GM18951 (cell line): Measurements from ENCODE around the gene UGT1A5.

Source experiments
- POLR2A ChIP-seq: IDR thresholded peaks from 4 replicates; pipeline ENCODE4 v1.6.1; 2011; ENCODE audit warnings: mild to moderate bottlenecking; ENCODE audit not compliant: insufficient read length, insufficient read depth; ENCODE audit errors: extremely low read depth
- in situ Hi-C: fragments of 300-500 bp; cut with MboI; formaldehyde crosslinking; loops from one replicate; pipeline ENCODE4 v1.12.0; 2022; ENCODE audit warnings: low sequenced_read_pairs, mixed read lengths, inconsistent platforms; ENCODE audit not compliant: unreplicated experiment

Gene UGT1A5

DNA sequence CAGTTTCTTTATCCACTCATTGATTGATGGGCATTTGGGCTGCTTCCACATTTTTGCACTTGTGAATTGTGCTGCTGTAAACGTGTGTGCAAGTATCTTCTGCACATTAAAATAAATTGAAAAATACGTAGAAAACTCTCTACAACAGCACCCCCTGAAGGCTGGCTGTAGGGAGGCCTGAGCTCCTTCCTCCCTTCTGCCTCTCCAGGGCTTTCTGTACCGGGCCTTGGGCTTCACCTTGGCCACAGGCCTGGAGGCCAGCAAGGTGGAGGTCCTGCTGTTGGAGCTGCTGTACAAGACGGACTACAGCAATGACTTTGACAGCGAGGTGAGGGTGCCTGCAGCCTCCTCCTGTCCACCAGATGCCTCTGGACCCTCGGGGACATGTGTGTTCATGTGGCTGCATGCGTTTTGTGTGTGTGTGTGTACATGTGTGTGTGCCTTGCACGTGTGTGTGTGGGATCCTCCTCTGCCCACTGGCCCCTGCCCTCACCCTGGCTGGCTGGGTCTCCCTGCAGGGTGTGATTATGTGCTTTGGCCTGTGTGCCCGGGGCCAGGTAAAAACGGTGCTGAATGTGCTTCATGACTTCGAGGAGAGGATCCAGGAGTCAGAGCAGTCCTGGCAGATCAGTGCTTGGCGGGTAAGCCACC is 94.6 kb downstream of the UGT1A5 start:
- in situ Hi-C loops = loop anchor here (10.0 kb wide), 1 partner anchor 343 kb away; no protein-coding TSS in a partner anchor
- TF ChIP-seq POLR2A = no peak

DNA sequence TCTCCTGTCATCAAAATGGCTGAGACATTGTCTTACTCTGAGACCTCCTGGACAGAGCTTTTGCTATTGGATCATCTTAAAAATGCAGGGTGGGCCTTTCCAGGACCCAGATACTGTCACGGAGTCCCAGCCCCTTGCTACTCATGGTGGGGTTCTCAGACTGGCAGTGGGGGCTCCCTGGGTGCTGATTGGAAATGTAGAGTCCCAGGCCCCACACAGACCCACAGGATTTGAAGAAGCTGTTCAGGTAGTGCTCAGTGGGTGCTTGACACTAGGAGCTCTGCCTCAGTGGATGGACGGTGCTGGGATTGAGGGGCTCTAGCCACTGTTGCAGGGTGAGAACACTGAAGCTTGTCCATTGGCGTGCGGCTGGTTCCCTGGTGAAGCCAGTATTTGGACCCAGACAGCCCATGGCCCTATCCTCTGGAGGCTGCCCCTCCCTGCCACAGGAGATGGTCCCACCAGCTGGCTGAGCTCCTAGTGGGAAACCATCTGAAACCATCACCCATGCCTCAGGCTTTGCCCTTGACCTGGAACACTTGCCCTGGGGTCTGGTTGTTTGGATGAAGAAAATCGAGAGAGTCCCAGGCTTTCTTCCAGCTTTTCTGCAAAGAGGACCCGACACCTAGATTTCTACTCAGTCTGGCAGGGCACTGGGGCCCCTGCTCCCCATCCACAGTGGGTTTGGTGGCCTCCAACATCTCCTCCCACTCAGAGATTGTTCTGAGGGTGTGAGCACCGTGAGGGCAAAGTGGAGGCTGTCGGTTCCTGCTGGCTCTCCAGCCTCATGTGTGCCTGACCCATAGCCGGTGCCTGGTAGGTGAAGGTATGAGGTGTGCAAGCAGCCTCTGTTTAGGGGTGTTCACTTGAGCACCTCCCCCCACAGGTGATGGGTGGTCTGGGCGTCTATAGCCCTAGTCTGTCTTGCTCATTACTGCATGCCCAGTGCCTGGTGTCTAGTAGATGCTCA is 95.5 kb downstream of the UGT1A5 start:
- in situ Hi-C loops = loop anchor here (10.0 kb wide), 1 partner anchor 343 kb away; no protein-coding TSS in a partner anchor
- TF ChIP-seq POLR2A = no peak

DNA sequence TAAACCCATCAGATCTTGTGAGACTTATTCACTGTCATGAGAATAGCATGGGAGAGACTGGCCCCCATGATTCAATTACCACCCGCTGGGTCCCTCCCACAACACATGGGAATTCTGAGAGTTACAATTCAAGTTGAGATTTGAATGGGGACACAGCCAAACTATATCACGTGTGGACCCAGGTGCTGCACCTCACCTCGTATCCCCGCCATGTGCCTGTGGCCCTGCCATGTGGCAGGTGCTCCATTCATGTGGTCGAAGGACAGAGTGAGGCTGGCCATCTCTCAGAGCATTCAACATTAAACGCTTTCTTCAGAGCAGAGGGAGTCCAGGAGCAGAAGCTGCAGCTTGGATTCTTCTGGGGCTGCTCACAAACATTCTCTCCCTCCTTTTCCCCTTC is 97.7 kb downstream of the UGT1A5 start:
- in situ Hi-C loops = no loop called here
- no peak for TF ChIP-seq POLR2A

DNA sequence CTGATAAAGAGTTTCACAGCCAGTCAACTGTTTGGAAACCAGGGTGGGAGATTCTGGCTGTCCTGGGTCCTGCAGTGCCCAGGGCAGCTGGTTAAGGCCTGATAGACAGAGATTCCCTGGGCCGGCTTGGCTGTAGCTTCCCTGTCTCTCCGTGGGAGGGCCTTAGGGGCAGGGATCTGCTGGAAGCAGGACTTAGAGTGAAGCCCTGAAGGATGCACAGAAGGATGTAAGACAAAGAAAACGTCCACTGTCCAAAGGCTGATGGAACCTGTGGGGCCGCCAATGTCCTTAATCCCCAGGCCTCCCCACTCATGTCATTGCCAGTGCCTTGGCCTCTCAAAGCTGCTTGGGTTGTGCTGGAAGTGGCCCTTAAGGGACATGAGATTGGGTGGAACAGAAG is 98.4 kb downstream of the UGT1A5 start:
- no peak for TF ChIP-seq POLR2A
- in situ Hi-C loops = no loop called here

DNA sequence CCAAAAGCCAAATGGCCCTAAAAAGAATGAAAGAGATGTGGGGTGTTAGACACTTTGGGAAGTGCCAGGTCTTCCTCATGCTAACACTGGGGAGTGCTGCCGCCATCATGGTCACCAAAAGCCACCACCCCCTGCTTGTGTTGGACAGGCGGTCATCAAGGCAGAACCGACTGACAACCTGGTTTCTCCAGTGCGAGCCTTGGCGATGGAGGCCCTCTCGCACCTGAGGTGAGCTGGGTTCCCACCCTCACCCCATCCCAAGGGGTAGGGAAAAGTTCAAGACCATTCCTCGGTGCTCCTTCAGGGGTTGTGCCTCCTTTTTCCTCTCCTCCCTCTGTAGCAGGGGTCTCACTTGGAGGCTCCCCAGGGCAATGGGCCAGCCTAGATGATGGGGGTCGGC is 99.0 kb downstream of the UGT1A5 start:
- no peak for TF ChIP-seq POLR2A
- in situ Hi-C loops = no loop called here

DNA sequence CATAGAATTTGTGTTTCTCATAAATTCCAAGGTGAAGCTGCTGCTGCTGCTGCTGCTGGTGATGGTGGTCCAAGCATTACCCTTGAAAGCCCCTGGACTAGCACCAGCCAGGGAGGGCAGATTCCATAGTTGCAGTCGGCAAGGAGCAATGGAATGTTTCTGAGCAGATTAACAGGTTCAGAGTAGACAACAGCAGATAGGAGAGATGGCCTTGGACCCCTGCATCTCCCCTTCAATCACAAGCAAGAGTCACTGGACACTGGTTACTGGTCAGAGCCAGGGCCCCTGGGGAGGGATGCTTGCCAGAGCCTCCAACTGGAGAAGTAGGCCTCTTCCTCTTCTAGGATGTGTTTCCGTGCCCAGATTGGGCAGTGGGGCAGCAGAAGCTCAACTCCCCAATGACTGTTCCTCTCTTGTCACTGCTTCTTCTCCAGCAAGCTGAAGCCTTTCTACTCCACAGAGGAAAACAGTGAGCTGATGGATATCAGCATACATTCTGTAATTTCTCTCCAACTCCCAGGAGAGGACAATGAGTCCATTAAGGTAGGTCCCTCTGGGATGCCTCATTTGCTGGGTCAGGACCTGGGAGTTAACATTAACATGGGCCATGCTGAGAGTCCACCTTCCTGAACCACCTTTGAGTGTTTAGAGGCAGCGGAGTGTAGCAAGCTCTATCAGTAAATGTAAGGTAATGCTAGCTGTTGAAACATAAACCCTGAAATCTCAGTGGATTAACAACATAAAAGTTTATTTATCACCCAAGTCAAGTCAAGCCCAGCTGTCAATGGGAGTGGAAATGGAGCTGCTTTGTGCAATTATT is 100.7 kb downstream of the UGT1A5 start:
- in situ Hi-C loops = no loop called here
- no peak for TF ChIP-seq POLR2A

DNA sequence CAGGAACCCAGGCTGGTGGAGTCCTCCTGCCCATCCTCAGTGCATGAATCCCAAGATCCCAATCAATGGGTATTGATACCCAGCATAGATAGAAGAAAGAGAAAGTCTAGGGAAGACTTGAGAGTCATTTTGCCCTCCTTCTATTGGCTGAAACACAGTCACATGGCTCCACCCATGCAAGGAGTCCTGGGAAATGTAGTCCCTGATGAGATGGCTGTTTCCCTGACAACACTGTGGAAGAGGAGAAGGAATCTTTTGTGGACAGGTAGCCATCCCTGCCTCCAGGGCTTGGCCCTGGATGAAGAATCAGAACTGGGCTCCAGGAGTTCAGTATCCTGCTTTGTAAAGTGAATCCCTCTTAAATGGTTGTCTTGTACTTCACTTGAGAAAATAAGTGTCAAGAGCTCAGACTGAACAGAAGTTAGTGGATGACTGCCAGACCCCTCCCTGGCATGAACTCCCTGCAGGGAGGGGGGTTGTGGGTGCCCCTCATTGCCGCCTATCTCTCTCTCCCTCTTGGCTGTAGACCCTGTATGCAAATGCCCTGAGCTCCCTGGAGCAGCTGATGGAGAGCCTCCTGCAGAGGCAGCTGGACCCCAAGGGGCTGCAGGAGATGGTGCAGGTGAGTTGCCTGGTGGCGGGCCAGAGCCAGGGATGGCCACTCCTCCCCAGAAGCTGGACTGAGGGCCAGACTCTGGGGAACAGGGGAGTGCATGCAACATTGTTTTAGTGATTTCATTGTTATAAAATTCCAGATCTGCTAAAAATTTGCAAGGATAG is 101.5 kb downstream of the UGT1A5 start:
- in situ Hi-C loops = no loop called here
- TF ChIP-seq POLR2A = no peak

DNA sequence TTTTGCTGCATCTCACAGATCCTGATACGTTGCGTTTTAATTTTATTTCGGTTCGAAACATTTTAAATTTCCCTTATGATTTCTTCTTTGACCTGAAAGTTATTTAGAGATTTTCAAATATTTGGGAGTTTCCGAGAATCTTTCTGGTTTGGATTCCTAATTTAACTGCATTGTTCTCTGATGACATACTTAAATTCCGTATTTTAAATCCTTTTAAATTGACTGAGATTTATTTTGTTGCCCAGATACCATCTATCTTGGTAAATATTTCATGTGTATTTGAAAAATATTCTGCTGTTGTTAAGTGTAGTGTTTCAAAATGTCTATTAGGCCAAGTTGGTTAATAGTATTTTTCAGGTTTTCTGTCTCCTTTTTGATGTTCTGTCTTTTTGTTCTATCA is 103.2 kb downstream of the UGT1A5 start:
- in situ Hi-C loops = no loop called here
- TF ChIP-seq POLR2A = no peak

DNA sequence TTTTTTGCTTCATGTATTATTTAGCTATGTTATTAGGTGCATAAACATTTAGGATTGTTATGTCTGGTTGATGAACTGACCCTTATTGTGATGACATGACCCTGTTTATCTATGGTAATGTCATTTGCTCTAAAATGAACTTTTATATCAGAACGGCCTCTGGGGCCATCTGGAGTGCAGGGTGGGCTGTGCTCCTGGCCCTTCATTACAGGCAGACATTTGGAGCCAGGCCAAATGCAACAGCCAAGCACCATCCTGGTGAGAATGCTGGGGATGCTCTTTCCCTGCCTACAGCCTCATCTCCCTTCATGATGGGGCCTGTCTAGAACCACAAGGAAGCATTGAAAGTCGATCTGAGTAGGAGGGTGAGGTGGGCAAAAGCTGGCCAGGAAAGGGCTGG is 103.6 kb downstream of the UGT1A5 start:
- in situ Hi-C loops = no loop called here
- no peak for TF ChIP-seq POLR2A

DNA sequence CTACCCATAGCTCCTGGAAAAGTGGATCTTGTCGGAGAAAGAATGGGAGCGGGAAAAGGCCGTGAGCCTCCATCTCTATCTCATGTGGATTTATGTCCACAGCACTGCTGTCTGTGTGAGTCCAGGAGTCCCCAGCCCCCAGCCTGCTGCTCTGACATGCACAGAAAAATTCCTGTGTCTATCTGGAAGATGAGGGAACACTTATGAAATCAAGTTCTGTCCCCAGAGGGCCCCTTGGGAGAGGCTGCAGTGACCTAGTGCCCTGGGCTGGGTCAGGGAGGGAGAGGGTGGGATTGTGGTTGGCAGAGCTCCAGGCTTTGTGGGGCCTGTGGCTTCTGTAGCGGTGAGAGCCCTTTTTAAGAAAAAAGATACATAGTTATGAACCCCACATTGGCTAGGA is 104.1 kb downstream of the UGT1A5 start:
- no peak for TF ChIP-seq POLR2A
- in situ Hi-C loops = no loop called here

DNA sequence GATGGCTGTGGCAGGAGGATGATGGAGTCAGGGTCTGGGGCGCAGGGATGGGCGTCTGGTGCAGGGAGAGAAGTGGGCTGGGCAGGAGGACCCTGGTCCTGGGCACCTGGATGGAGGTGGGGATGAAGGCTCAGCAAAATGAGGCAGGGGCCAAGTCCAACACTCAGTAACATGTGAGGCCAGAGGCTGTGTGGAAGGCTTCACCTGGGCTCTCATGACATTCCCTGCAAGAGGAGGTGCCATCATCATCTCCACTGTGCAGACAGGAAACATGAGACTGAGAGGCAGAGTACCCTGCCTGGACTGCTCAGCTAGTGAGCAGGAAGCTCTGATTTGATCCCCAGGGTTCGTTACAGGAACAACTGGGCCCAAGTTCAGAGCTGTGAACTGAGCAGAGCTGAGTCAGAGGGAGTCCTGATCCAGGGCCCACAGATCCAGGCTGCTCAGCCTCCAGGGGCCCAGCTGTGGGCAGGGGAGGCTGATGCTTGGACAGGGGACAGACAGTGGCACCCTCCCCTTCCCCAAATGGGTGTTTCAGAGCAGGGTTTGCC is 104.7 kb downstream of the UGT1A5 start:
- TF ChIP-seq POLR2A = no peak

DNA sequence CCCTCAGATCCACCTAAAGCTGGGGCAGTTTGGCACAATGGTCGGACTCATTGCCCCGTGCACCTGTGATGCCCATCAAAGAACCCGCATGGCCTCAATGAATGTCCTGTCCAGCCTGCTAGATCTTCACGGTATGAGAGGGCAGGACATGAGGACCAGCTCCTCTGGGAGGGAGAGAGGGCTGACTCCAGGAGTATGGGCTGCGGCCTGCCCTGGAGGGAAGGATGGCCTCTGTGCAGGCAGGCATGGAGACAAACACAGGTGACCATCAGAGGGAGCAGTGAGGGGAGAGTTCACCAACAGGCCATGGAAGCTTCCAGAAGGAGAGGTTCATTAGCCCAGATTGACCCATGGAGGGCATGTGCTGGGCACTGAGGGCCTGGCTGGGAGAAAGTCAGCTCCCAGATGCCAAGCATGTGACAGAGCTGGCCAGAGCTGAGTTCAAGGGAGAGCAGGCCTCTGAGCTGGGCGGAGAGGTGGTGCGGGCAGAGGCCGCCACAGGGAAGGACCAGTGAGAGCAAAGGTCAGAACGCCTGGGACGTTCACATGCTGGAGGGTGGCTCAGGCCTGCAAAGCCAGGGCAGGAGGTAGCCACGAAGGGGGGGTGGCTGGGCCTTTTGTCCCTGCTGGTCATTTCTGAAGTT is 105.4 kb downstream of the UGT1A5 start:
- in situ Hi-C loops = no loop called here
- no peak for TF ChIP-seq POLR2A

More for the DNA sequence above, 104.7 kb downstream of the UGT1A5 start:
- in situ Hi-C loops = no loop called here
